ENCODE data around the gene IL22RA1. TPM values are rescaled to one million over a fixed set of nuclear protein-coding genes. Genes with fewer than 3 reads are reported as not detected.

Gene IL22RA1
- total RNA-seq, 1 experiment from 2014 or later, result 0.13 TPM

- Histone ChIP-seq H3K9ac (ENCODE audit: extremely low read depth, insufficient read length, low read length) (no peak overlapping the region), H3K27me3 (ENCODE audit: insufficient read depth, low read length) (no peaks in the 10 kb centered on the region), H2AK5ac (ENCODE audit: insufficient read length, low read length) (no peak overlapping the region), H2BK5ac (ENCODE audit: insufficient read length, low read length) (no peak overlapping the region), H4K91ac (ENCODE audit: insufficient read length, low read depth, low read length) (no peak overlapping the region), H3K18ac (ENCODE audit: insufficient read length, low read depth, low read length) (no peak overlapping the region), H3K4ac (ENCODE audit: low read depth, low read length) (no peak overlapping the region), H3K14ac (ENCODE audit: insufficient read depth, low read length) (no peak overlapping the region), H3K27ac (ENCODE audit: insufficient read length, low read depth, low read length) (no peak overlapping the region), H3K4me1 (ENCODE audit: insufficient read depth, low read length) (no peaks in the 10 kb centered on the region), H3K56ac (ENCODE audit: insufficient read length, low read depth, low read length) (no peak overlapping the region), H2BK15ac (ENCODE audit: low read depth, low read length) (no peak overlapping the region), H3K79me2 (ENCODE audit: insufficient read depth, low read length) (no peaks in the 10 kb centered on the region), H3K9me3 (ENCODE audit: control insufficient read depth, low read depth, low read length) (no peaks in the 10 kb centered on the region), H3K79me1 (ENCODE audit: insufficient read depth, low read depth, low read length, poor library complexity, severe bottlenecking) (no peaks in the 10 kb centered on the region), H2BK12ac (ENCODE audit: insufficient read length, low read depth, low read length) (no peak overlapping the region), H3T11ph (ENCODE audit: low read length) (no peak overlapping the region), H3K23me2 (ENCODE audit: insufficient read length, low read depth, low read length, poor library complexity, severe bottlenecking) (no peaks in the 10 kb centered on the region), H3K4me2 (ENCODE audit: insufficient read depth, insufficient read length, low read length) (no peak overlapping the region), H2AFZ (ENCODE audit: low read length) (no peak overlapping the region), H4K8ac (replicated peaks; ENCODE audit: insufficient read length, low read depth, low read length) (no peak overlapping the region), H4K20me1 (ENCODE audit: control insufficient read depth, insufficient read depth, insufficient read length) (no peaks in the 10 kb centered on the region), H2BK20ac (ENCODE audit: low read depth, low read length, poor library complexity, severe bottlenecking) (no peak overlapping the region), H2BK120ac (ENCODE audit: low read depth, low read length, poor library complexity, severe bottlenecking) (no peak overlapping the region), H3K23ac (ENCODE audit: insufficient read length, low read depth, low read length) (no peak overlapping the region), H4K5ac (ENCODE audit: insufficient read length, low read depth, low read length) (no peak overlapping the region)
- no peak overlapping the region for H3K4me3 Mint-ChIP-seq
- no CpG with 5 or more reads among the region's 2 CpGs for WGBS (ENCODE audit: extremely low coverage, insufficient read length, low lambda C conversion rate)
- peaks cover 6 to 11% of the 10 kb centered on the region in 2 experiments for H3K4me1 Mint-ChIP-seq
- no peaks in the 10 kb centered on the region for H3K36me3 Mint-ChIP-seq (ENCODE audit: insufficient read depth in 1 of 3, low read depth in 3 of 3)
- peaks cover 2% of the 10 kb centered on the region for H3K27me3 Mint-ChIP-seq (ENCODE audit: low read depth)
- no peaks in the 10 kb centered on the region for H3K9me3 Mint-ChIP-seq
- no peak for TF ChIP-seq CTCF (conservative IDR thresholded peaks at IDR 0.05)
- no peak for DNase-seq
- no peak overlapping the region for H3K27ac Mint-ChIP-seq
Observed at GRCh38 chr1:24139222-24139489, 3.8 kb downstream of the IL22RA1 start.

Measured in H9 (cell line).